GM21528 (cell line): ENCODE results near the gene KRT71.

Experiments used
- ATAC-seq: cut with Tn5 transposase; IDR thresholded peaks from one replicate; pipeline ENCODE4 v1.9.1; 2021; ENCODE audit warnings: mild to moderate bottlenecking, moderate library complexity; ENCODE audit not compliant: unreplicated experiment, low FRiP score

Gene KRT71

GRCh38 chr12:52540531-52540930, 12.4 kb downstream of the KRT71 start:
- no peak for ATAC-seq

GRCh38 chr12:52539821-52540173, 13.1 kb downstream of the KRT71 start:
- ATAC-seq, result no peak

GRCh38 chr12:52539083-52539820, 13.7 kb downstream of the KRT71 start:
- ATAC-seq, result no peak

GRCh38 chr12:52537101-52537500, 15.8 kb downstream of the KRT71 start:
- no peak for ATAC-seq

GRCh38 chr12:52535574-52535973, 17.4 kb downstream of the KRT71 start:
- ATAC-seq, result no peak

- ATAC-seq, result no peak
Measured at GRCh38 chr12:52534482-52534881, 18.5 kb downstream of the KRT71 start.

- no peak for ATAC-seq
Measured at GRCh38 chr12:52533686-52534470, 19.1 kb downstream of the KRT71 start.

- no peak for ATAC-seq
Measured at GRCh38 chr12:52532636-52533035, 20.3 kb downstream of the KRT71 start.

- ATAC-seq, result no peak
Measured at GRCh38 chr12:52531566-52532300, 21.2 kb downstream of the KRT71 start.

GRCh38 chr12:52530905-52531304, 22.0 kb downstream of the KRT71 start:
- no peak for ATAC-seq

GRCh38 chr12:52530366-52530765, 22.6 kb downstream of the KRT71 start:
- no peak for ATAC-seq

- no peak for ATAC-seq
Measured at GRCh38 chr12:52529846-52530245, 23.1 kb downstream of the KRT71 start.

GRCh38 chr12:52529417-52529816, 23.5 kb downstream of the KRT71 start:
- no peak for ATAC-seq

- ATAC-seq, result no peak
Measured at GRCh38 chr12:52528641-52529143, 24.3 kb downstream of the KRT71 start.

- no peak for ATAC-seq
Measured at GRCh38 chr12:52527121-52527800, 25.7 kb downstream of the KRT71 start.

GRCh38 chr12:52526511-52526951, 26.4 kb downstream of the KRT71 start:
- ATAC-seq, result no peak

GRCh38 chr12:52525661-52526499, 27.1 kb downstream of the KRT71 start:
- no peak for ATAC-seq

GRCh38 chr12:52524898-52525591, 27.9 kb downstream of the KRT71 start:
- no peak for ATAC-seq
